H54 (cell line): Measurements from ENCODE around the gene CCN2.

Source experiments
- DNase-seq: peaks from one replicate; pipeline ENCODE4 v3.0.0; 2011; ENCODE audit warnings: low spot score, mixed read lengths; ENCODE audit not compliant: insufficient read length
- FAIRE-seq: peaks from 3 replicates; lab custom pipeline; 2011; peaks lifted over from hg19 to GRCh38; lab: Jason Lieb, UNC
- POLR2A ChIP-seq: IDR thresholded peaks from 2 replicates; pipeline ENCODE4 v1.6.1; 2011; ENCODE audit warnings: low read depth, mild to moderate bottlenecking, low read length

Gene CCN2, protein sequence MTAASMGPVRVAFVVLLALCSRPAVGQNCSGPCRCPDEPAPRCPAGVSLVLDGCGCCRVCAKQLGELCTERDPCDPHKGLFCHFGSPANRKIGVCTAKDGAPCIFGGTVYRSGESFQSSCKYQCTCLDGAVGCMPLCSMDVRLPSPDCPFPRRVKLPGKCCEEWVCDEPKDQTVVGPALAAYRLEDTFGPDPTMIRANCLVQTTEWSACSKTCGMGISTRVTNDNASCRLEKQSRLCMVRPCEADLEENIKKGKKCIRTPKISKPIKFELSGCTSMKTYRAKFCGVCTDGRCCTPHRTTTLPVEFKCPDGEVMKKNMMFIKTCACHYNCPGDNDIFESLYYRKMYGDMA

GRCh38 chr6:131950767-131951575 is at the start of gene CCN2:
Gene CCN2, minus strand, starts transcription at chr6:131951372. Its CDS starts 200 bp downstream, at chr6:131951172.
- TF ChIP-seq POLR2A, result peak; percentile 97
- no peak for FAIRE-seq
- DNase-seq, result peak; percentile 56

DNA sequence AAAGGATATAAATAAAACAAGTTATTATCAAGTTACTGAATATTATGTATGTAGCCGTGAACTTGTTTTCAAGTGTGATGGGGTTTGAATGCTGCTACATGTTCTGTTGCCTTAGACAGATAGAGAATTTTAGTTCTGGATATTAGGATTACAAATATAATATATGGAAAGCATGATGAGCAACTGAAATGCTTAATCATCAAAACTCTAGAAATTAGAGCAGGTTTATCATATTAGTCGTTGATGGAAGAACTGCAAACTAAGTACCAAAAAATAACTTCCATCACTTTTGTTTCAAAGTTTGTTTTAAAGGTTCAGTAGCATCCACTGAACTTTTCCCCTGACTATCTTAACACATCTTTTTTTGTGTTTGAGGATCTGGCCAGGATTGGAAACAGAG is 49.1 kb upstream of the CCN2 start:
- FAIRE-seq, result no peak
- TF ChIP-seq POLR2A, result no peak
- no peak for DNase-seq

- TF ChIP-seq POLR2A, result no peak
- no peak for DNase-seq
- no peak for FAIRE-seq
These were observed 48.5 kb upstream of the CCN2 start for GRCh38 chr6:131999545-132000146.

DNA sequence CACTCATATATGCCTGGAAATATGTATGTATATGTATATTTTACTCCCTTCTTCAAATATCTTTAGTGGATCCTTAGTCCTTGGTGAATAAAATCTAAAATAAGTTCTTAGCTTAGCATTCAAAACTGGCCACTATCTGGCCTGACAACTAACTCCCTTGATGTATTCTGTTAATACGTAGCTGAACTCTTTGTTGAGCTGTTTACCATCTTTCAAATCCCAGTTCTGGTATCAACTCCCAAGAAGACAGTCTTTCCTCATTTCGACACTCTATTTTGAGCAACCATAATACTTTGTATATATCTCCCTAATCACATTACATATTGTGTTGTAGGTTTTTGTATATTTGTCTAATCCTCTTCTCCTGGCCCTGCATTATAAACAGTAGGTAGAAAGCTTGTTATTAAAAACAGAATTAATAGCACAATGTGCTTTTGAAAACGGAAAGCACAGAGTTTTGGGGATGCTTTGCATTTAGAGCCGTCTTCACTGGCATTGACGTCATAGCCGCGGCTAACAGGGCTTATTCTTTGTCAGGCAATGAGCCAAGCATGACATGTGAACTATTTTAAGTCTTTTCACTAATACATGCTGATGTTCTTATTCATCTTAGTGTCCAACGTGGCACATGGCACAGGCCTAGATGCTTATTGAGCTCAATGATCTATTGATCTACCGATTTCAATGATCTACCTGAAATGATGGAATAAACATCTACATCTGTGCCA is 47.2 kb upstream of the CCN2 start:
- FAIRE-seq (no peak), DNase-seq (no peak)
- TF ChIP-seq POLR2A, result no peak

- no peak for DNase-seq
These were observed 46.4 kb upstream of the CCN2 start for GRCh38 chr6:131997429-131998153.

DNA sequence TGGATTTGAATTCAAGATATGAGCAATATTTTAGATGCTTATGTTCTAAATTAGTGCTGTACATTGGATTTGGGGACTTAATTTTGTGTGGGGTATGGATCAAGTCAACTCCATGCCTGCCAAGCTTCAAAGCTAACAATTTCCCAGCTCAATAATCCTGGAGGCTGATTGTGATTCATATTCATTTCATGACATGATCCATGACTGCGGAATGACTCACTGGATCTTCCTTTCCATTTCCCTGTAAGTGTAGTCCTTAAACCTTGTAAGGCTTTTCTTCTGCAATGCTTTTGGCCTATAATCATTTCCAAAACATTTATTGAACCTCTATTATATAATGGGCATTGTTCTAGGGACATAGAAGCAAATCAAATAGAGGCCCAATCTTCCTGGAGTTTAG is 44.7 kb upstream of the CCN2 start:
- FAIRE-seq (peak; percentile 67), DNase-seq (no peak)
- no peak for TF ChIP-seq POLR2A

More at GRCh38 chr6:131997429-131998153, 46.4 kb upstream of the CCN2 start:
- no peak for TF ChIP-seq POLR2A
- FAIRE-seq, result no peak

DNA sequence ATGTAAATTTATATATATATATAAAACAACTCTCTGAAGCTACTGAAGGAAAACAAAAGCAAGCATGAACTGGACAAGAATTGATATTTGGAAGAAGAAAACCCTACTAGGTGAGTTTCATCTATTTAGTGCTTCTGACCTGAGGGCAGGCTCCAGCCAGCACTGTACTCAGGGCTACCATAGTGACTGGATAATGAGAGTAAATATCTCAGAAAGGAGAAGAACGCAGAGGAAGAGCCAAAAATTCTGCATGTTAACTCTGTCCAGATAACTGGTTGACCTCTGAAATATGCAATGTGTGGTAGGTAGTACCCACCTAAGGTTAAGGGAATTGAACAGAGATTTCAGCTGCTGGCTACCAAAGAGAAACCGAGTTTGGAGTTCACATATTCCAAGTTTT is 41.4 kb upstream of the CCN2 start:
- no peak for FAIRE-seq
- no peak for DNase-seq
- no peak for TF ChIP-seq POLR2A

GRCh38 chr6:131989036-131989435 is 37.9 kb upstream of the CCN2 start:
- FAIRE-seq (no peak), DNase-seq (no peak)
- TF ChIP-seq POLR2A, result no peak

- no peak for TF ChIP-seq POLR2A
- no peak for DNase-seq
- peak; percentile 81 for FAIRE-seq
These were observed 31.6 kb upstream of the CCN2 start for GRCh38 chr6:131982740-131983259.

GRCh38 chr6:131981624-131981978 is 30.4 kb upstream of the CCN2 start:
- no peak for TF ChIP-seq POLR2A
- DNase-seq (no peak), FAIRE-seq (no peak)

- FAIRE-seq, result no peak
- TF ChIP-seq POLR2A, result no peak
- no peak for DNase-seq
These were observed 29.8 kb upstream of the CCN2 start for GRCh38 chr6:131980791-131981623.

DNA sequence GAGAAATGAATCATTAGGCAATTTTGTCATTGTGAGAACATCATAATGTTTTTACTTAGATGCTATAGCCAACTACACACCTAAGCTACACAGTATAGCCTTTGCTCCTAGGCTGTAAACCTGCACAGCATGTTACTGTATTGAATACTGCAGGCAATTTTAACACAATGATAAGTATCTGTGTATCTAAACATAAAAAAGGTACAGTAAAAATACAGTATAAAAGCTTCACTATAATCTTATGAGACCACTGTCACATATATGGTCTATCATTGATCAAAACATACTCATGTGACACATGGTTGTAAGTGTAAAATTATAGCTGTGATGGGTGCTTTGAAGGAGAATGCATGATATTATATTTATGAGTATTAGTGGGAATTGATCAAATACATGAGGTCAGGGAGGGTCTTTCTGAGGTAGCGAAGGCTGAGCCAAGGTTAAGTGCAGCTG is 29.2 kb upstream of the CCN2 start:
- DNase-seq, result no peak
- TF ChIP-seq POLR2A, result no peak
- peak; percentile 52 for FAIRE-seq
